Uterus (tissue), 2 donors: ENCODE results near the gene ST8SIA6.

Source experiments
- POLR2A ChIP-seq, 2 donors: fragments of 450-650 bp; IDR thresholded peaks; one replicate each; pipeline ENCODE4 v1.6.1; 2016; ENCODE audit warnings: antibody characterized with exemption in 2 of 2, mild to moderate bottlenecking in 1 of 2, moderate library complexity in 1 of 2
- TF ChIP-seq, protein P1 (sequence below), 4 experiments: fragments of 200-600 bp in 2 of 4; fragments of 450-650 bp in 2 of 4; sonication (generic) in 2 of 4; IDR thresholded peaks; one replicate each; pipeline ENCODE4 v1.5.1; 2016 to 2019; ENCODE audit warnings: antibody characterized with exemption in 4 of 4, mild to moderate bottlenecking in 2 of 4, moderate library complexity in 1 of 4

DNA sequence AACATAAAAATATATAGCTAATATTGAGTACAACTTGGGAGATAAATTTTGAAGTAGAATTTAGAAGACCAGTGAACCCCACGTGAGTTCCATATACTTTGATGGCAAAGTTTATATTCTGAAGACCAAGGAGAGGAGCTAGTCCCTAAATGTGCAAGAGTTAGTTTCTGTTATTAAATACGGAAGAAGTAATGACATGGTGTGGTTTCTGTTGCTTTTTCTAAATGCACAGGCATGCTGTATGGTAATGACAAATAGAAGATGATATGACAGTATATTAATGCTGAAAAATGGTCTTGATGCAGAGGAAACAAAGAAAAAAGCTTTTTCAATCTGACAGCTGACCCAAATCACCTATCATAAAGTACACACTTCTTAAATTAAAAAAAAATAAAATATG lies 101.8 kb downstream of the ST8SIA6 start:
- TF ChIP-seq, protein P1, sequence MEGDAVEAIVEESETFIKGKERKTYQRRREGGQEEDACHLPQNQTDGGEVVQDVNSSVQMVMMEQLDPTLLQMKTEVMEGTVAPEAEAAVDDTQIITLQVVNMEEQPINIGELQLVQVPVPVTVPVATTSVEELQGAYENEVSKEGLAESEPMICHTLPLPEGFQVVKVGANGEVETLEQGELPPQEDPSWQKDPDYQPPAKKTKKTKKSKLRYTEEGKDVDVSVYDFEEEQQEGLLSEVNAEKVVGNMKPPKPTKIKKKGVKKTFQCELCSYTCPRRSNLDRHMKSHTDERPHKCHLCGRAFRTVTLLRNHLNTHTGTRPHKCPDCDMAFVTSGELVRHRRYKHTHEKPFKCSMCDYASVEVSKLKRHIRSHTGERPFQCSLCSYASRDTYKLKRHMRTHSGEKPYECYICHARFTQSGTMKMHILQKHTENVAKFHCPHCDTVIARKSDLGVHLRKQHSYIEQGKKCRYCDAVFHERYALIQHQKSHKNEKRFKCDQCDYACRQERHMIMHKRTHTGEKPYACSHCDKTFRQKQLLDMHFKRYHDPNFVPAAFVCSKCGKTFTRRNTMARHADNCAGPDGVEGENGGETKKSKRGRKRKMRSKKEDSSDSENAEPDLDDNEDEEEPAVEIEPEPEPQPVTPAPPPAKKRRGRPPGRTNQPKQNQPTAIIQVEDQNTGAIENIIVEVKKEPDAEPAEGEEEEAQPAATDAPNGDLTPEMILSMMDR (IDR thresholded peaks at IDR 0.05): no peak
- no peak for TF ChIP-seq POLR2A (IDR thresholded peaks at IDR 0.05)
